Lower leg skin (tissue), 3 donors: ENCODE results near the gene RSBN1L.

Experiments used
- CTCF ChIP-seq, 3 donors: fragments of 450-650 bp; IDR thresholded peaks; one replicate each; pipeline ENCODE4 v1.5.1; 2016; ENCODE audit warnings: antibody characterized with exemption in 3 of 3, mild to moderate bottlenecking in 3 of 3, moderate library complexity in 2 of 3
- POLR2A ChIP-seq, 2 donors: fragments of 450-650 bp; IDR thresholded peaks; one replicate each; pipeline ENCODE4 v1.6.1; 2016 to 2017; ENCODE audit warnings: antibody characterized with exemption in 2 of 2, mild to moderate bottlenecking in 1 of 2, moderate library complexity in 1 of 2

GRCh38 chr7:77822269-77822668 is 126.0 kb downstream of the RSBN1L start:
- TF ChIP-seq CTCF (IDR thresholded peaks at IDR 0.05): no peak
- no peak for TF ChIP-seq POLR2A (IDR thresholded peaks at IDR 0.05)
